Stimulated activated CD4-positive, alpha-beta T cell treated with anti-CD3 and anti-CD28 coated beads, Interleukin-1b, Interleukin-23, amount 100 ng/mL, for 48 hours (primary cell): Measurements from ENCODE around the gene C15orf40.
A peak's percentile ranks its signal among the peaks of the same experiment; 100 is the strongest.

Source experiments
- DNase-seq: peaks from one replicate; pipeline ENCODE4 v3.0.0-alpha.2; 2020

The C15orf40 gene

DNA sequence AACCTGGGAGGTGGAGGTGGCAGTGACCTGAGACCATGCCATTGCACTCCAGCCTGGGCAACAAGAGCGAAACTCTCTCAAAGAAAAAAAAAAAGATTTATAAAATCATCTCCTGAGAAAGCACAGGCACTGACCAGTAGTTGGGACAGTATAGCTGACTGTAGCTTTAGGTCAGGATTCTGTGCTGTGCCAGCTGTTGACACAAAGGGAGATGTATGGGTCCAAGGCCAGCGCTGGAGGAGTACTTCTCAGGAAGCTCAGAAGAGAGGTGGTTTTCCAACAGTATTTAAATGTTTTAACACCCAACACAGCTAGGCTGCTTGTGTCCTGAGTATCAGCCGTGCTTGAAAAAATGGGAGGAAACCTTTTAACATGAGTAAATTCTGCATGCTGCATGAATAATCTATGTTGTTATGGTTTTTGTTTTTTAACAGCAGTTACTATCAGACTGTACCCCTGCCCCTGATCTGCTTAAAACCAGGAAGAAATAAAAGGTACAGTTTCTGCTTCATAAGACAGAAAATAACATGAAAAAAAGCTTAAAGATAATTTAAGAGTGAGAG is 18.9 kb downstream of the C15orf40 start:
- DNase-seq, result no peak

DNA sequence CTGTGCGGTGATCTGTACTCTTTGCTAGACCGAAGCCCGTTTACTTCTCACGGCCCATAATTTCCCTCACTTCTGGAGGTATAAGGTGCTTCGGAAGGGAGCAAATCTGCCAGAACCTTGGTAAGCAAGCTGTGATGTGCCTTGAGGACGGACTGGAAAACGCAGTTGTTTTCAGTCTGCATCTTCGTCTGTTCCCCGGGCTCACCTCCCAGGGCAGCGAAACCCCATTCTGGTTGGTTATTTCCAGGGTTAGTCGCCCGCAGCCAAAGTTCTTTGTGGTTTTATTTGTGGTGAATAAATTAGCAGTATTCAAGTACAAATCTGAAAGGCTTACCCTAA is 25.0 kb downstream of the C15orf40 start:
- DNase-seq, result peak; percentile 22

DNA sequence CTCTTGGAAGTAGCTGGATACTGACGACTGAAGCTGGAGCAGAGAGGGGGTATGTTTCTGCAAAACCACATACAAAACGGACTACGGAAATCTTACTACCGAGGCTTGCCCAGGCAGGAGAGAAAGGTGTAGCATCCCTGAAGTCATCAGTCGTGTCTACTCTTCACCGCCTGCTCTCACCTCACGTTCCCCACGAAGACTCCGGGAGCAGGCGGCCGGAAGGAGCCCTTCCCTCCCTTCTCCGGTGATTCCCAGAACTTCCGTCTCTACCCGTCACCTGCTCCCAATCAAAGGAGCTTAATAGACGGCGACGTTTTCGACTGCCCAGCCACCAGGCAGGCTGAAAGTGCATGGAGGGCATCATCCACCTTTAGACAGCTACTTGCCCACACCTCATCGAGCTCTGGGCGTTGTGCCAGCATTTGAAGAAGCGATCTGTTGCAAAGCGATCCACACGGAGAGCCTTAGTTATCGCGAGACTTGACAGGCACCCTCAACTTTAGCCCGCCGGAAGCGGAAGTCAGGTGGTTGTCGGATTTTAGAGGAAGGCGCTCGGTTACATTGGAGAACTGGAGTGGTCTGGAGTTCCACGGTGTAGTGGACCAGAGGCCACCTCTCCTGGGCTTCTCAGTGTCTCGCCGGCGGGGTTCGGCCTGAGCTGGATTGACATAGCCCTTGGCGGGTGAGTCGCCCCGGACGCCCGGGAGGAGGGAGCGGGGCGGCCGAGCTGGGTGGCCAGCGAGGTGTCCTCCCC is 25.6 kb downstream of the C15orf40 start, which contains the start of gene RAMAC:
Gene RAMAC (plus strand): TSS at position 523 of the 754 bp plus-strand sequence. CDS start 2,809 bp downstream, outside the sequence.
- DNase-seq, result peak; percentile 93

DNA sequence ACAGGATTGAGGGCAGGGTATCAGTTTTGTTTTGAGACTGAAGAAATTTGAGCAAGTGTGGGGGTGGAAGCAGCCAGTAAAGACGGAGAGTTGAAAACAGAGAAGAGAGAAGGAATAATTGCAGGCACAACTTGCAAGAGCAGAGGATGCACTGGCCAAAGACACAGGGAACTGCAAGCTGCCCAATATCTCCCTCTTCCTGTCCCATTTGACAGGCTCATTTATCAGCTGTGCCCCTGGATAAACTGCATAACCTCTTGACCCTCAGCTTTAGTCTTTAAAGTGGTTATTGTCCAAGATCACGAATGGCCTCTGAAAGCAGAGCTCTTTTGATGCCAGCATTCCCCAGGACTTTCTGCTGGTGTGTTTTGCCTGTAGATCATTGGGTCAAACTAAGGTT is 30.5 kb downstream of the C15orf40 start:
- DNase-seq, result no peak

DNA sequence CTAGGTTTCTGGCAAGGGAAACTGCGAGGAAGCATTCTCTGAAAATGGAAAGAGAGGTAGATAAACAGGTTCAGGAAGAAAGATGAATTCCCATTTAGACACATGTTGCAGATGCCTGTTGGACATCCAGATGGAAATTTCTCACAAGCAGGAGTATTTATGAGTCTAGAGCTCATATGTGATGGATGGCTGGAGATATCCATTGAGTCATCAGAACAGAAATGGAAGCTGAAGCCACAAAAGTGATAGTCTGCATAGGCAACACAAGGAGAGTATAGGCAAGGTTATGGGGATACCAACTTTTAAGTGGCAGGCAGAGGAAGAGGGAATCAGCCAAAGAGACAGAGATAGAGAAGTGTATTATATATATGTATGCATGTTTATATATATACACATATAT is 31.7 kb downstream of the C15orf40 start:
- DNase-seq, result no peak

DNA sequence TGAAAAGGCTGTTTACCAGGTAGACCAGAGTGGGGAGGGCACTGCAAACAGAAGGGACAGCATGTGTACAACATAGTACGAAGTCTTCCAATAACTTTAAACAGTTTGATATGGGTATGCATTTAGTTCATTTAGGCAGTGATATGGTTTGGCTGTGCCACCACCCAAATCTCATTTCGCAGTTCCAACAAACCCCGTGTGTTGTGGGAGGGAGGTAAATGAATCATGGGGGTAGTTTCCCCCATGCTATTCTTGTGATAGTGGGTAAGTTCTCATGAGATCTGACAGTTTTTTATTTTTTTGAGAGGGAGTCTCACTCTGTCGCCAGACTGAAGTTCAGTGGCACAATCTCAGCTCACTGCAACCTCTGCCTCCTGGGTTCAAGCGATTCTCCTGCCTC is 33.0 kb downstream of the C15orf40 start:
- DNase-seq, result no peak

DNA sequence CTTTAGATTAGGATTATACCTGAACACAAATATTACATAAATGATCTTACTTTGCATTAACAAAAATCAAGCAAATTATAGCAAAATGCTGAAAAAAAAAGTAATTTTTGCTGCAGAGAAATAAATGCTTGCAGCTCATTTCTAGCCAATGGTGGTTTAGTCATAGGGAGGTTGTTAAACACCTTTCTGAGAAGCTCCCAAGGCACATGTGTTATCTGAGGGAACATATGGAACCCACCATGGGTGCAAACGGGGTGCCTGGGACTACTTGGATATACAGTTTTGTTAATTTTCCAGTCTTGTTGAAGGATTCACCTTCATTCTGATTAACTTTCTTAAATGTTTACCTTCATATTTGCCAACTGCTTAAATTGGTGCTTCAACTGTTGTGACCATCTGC is 34.4 kb downstream of the C15orf40 start:
- DNase-seq, result no peak

DNA sequence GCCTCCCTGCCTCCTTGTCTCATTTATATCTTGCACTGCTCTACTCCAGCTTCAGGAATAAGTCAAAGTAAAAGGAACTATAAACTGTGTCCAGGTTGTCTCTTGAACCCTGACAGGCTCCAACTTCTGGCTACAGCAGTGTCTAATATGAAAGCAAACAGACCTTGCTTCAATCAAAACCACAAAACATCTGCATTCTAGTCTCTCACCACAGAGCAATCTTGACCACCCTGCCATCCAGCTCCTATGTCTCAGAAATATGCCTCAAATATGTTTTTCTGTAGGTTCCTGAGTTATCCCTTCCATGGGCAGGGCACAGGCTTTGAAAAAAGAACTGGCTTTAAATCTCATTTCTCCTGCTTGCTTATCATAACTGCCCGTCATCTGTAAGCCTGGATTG is 38.4 kb downstream of the C15orf40 start:
- DNase-seq, result no peak

DNA sequence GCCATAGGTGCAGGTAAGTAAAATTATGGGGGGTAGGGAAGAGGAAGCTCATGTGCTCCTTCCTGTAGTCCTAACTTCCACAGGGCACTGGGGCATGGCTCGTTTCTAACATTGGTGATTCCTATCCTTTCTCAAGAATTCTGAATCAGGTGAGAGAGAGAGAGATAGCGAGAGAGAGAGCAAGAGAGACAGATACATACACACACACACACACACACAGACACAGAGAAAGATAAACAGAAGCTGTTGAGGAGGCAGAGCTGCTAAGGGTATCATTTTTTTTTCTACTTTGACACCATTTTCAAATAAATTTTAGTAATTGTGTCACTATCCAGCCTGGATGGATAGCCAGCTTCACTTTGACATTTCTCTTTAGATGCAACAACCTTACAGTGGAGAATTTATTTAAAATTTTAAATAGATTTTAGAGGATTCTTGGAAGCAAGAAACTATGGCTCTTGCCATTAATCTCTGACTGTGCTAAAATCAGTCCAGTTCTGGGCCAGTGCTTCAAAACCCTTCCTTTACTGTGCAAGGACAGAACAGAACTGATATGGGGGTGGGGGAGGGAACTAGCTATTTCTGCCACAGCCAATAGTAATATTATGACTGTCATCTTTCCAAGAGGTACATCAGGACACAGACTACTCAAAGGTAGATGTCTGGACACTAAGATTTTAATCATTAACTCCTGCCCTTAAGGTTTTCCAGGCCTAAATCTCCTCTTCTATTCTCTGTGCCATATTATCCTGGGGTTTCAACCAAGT is 40.0 kb downstream of the C15orf40 start:
- DNase-seq, result no peak

DNA sequence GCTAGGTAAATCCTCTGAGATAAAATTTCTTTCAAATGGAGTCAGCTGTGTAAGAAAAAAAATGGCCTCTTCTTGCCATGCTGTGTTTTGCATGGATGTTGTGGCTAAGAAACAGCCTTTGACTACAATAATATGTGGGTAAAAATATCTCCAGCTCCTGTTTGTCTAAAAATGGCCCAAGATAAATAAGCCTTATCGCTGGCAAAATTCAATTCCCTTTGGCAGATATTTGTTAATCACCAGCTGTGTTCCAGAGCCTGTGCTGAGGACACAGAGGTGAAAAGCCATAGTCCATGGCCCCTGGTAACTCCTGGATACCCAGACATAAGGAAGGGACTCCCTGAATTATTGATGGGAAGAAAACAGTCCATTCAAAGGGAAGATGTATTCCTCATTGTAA is 40.7 kb downstream of the C15orf40 start:
- DNase-seq, result no peak

DNA sequence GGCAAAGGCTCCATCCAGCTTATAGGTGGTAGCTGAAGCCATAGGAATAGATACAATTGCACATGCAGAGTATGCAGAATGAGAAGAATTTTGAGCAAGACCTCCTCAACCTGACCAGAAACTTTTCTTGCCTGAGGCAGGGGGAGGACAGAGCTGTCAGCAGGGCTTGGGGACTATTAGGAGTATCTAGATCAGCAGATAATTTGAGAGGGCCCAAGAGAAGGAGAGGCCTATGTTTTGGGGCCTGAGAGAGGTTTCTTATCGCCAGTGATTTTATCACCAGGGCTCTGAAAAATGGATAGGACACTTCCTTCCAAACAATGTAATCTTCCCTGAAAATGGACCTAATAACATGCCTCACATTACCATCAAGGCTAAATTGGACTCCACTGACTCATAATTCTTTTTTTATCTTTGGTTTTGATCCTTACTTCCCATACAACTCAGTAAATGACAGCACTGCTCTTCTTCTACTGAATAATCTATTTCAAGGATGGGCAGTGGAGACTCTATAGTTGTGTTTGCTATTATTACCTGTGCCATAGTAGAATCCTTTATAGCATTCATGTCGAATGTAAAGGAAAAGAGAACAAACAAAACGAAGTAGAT is 41.3 kb downstream of the C15orf40 start:
- DNase-seq, result no peak

DNA sequence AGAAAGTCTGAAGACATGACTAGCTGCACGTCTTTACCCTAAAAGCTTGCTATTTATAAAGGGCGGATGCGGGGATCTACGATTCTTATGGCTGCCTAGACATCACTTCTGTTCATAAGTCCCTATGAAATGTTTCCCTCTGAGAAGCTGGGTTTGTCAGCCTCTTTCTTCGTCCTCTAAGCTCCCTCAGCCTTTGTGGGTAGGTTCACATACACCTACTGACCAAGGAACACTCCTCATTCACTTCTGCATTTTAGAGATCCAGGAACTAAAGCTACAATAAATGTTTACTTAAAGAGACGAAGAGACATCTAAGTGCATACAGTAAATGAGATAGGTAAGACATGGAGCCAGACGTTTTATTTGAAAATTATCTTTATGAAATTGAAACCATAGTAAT is 42.1 kb downstream of the C15orf40 start:
- no peak for DNase-seq

DNA sequence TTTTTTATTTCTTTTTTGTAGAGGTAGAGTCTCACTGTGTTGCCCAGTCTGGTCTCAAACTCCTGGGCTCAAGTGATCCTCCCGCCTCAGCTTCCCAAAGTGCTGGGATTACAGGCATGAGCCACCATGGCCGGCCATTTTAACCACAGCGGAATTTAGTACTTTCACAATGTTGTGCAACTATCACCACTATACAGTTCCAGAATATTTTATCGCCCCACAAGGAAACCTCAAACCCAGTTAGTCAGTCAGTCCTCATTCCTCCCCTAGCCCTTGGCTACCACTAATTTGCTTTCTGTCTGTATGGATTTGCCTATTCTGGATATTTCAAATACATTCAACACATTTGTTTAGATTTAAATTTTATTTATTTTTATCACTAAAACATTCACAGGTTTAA is 43.4 kb downstream of the C15orf40 start:
- DNase-seq, result no peak

DNA sequence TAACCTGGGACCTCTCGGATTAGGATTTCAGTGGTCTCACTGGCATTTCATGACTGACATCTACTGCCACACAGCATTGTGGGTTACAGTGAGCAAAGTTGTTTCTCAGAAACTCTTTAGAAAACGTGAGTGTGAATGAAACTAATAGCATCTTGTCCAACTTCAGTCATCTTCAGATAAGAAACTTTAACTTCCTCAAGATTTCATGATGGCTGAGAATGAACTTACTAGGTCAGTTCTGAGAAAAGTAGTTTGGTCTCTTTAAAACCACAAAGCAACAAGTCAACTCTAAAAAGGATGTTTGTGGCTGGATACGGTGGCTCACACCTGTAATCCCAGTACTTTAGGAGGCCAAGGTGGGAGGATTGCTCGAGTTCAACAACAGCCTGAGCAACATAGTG is 44.8 kb downstream of the C15orf40 start:
- DNase-seq, result no peak

DNA sequence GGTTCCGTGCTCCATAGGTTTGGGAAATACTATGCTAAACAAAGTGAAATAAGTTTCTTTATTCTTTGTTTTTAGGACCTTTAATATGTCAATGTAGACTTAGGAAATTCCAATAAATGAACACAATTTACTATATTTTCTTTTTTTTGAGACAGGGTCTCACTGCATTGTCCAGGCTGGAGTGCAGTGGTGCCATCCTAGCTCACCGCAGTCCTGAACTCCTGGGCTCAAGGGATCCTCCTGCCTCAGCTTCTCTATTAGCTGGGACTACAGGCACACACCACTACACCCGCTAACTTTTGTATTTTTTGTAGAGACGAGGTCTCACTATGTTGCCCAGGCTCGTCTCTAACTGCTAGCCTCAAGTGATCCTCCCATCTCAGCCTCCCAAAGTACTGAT is 46.5 kb downstream of the C15orf40 start:
- no peak for DNase-seq

DNA sequence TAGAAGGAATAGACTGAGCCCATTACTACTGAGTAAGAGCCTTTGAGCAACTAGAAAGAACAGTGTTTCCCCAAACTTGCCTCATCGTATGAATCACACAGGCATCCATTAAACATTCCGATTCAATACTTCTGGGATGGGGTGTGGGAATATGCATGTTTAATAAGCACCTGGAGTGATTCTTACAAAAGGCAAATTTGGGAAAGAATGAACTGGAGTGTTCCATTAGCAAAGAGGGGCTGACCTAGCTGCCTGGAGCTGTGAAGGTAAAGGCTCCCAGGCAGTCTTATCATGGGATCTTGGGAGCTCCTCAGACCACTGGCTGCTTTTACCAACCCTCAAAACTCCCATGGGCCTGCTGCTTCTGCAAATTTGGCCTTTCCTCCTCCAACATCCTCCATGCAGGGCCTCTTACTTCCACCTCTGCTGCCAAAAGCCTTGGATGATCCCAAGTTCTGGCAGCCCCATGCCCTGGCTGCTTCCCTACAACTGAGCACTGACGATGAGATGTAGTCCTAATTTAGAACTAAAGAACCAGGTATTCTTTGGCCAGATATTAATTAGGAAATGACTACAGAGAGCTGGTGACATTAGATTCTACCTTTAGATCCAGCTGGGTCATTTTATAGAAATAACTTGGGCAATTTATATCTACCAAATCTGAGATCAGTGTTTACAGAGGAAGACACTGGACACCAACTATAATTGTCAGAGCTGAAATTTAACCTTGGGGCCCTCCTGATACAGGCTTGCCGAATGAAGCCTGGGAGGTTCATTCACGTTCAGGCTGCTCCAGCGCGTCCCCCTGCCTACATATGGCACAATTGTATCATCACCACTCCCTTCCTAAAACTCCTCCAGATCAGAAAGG is 47.7 kb downstream of the C15orf40 start:
- no peak for DNase-seq

DNA sequence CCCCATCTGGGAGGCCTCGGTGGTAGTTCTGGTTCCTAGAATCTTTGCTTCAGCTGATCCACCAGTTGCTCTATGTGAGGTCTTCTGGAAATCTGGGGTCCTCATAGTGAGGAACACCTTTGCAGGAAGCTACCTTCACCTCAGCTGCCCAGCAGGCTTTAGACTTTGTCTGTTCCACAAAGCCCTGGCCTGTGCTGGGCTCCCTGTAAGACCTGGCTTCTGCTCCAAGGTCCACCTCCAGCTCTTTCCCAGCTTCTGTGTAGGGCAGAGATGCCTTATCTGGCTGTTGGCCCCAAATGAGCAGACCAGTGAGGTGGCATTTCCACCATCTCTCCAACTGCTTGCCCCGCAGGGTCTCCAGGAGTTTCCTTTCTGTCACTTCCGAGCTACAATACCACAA is 50.7 kb downstream of the C15orf40 start:
- no peak for DNase-seq

DNA sequence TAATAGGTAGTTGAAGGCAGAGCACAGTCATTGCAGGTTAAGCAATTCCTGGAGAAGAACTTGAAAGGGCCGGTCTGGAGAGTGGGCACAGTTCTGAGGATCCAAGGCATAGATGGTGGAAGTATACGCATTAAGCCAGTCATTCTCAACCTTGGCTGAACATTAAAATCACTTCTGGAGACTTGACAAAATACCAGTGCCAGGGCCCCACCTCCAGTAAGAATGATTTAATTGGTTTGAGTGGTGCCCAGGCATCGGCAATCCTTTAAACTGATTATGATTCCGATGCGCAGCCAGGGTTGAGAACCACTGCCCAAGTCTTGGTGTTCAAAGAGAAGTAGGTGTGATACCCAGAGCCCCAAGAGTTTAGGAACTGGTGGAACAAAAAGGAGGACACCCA is 52.0 kb downstream of the C15orf40 start:
- DNase-seq, result no peak

DNA sequence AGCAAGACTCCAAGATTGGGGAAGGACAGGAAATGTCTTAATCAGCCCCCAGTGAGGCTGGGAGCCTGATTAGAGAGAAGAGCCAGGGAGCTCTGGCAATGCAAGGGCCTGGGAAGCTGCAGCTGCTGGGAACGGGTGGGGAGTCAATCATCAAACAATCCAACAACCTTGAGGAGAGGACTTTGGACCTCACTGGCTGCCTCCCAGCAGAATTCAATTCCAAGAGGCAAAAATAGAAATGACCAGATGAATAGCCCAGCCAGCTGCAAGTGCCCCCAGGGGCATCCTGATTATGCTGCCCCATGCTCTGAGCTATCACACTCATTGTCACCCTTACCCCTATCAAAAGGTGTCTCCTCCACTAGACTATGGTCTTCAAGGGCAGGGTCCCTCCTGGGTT is 52.8 kb downstream of the C15orf40 start:
- DNase-seq, result no peak

DNA sequence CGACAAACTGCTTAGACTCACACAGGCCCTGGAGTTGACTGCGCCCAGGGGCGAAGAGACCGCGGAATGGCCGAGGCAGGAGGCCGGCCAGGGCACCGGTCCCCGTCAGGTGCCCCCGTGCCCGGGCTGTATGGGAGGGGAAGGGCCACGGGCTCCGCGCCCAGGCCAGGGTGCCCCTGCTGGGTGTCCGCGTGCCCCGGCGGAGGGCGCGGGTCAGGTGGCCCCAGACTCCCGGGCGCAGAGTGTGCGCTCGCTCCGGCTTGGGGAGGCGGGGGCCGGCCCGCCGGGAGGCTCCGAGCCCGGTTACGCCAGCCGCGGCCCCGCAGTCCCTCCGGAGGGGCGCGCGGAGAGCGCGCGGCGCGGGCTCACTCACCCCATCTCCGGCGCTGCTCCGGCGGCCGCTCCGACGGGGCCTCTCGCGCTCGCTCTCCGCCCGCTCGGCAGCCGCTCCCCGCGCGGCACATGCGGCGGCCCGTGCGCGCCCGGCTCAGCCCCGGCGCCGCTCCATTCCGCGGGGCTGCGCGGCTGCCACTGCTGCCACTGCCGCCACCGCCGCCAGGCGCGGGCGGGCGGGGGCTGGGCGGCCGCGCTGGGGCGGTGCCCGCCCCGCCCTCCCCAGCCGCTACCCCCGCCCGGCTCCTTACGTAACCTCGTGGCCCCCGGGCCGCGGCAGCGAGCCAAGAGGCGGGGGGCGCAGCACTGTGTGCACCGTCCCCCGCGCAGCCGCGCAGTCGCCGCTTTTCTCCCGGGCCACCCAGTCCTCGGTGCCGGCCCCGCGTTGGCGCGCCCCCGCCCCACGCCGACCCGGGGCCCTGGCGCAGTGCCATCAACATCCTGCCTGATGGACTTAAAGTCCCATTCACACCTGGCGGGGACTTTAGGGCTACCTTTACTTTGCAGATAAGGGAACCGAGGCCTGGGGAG is 59.0 kb downstream of the C15orf40 start, which contains the start of gene HOMER2:
Gene HOMER2 (minus strand): TSS at position 563 of the 924 bp plus-strand sequence. CDS start 185 bp downstream, at position 378.
- no peak for DNase-seq

DNA sequence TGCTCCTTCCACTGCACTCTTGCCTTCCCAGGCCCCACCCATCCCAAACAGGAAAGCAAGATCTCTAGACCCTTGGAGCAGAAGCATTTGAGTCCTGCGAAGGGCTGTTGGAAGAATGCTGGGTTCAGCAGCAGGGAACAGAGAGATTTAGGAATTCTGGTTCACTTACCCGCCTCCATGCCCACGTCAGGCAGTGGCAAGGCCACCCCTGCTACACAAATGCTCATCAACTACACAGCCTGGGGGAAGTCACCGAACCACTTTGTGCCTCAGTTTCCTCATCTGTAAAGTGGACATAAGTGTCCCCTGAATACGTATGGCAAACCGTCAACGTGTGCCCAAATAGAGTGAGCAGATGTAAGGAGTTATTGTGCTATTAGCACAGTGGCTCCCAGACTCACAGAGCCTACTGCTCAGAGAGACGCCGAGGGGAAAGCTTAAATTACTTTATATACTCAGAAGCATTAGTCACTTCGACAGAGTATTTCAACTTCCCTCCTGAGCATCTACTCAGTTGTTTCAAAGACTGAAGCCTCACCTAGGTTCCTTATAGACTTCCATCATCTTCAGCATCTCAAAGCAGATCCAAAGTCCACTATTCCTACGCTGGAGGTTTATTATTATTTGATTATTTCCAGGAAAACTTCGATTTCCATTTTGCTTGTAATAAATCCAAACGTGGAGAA is 59.8 kb downstream of the C15orf40 start:
- no peak for DNase-seq
